Upper lobe of left lung (tissue), 6 donors: ENCODE measurements around the gene TMCC3. TPM values are rescaled to one million over a fixed set of nuclear protein-coding genes. Genes with fewer than 3 reads are reported as not detected.

Experiments
- ATAC-seq, 2 donors: fragments of 200-7000 bp; cut with Tn5 transposase; one replicate each; pipeline ENCODE4 v1.9.1; 2022; ENCODE audit warnings: mild to moderate bottlenecking in 2 of 2, moderate library complexity in 2 of 2; ENCODE audit not compliant: low FRiP score in 2 of 2
- DNase-seq, 2 donors: peaks; one replicate each; pipeline ENCODE4 v3.0.0-alpha.2; 2019 to 2020
- H3K27ac ChIP-seq, 4 donors: fragments of 200-600 bp; sonication (generic); one replicate each; pipeline ENCODE4 v1.5.1; 2016 to 2019
- H3K27me3 ChIP-seq, 4 donors: fragments of 200-600 bp; sonication (generic); one replicate each; pipeline ENCODE4 v1.5.1; 2017 to 2019
- H3K36me3 ChIP-seq, 4 donors: fragments of 200-600 bp; sonication (generic); one replicate each; pipeline ENCODE4 v1.5.1; 2016 to 2019
- H3K4me1 ChIP-seq, 4 donors: fragments of 200-600 bp; sonication (generic); one replicate each; pipeline ENCODE4 v1.5.1; 2018 to 2019
- H3K4me3 ChIP-seq, 4 donors: fragments of 200-600 bp; sonication (generic); one replicate each; pipeline ENCODE4 v1.5.1; 2017 to 2019; ENCODE audit warnings: mild to moderate bottlenecking in 2 of 4, moderate library complexity in 1 of 4
- H3K9me3 ChIP-seq, 4 donors: fragments of 200-600 bp; sonication (generic); one replicate each; pipeline ENCODE4 v1.5.1; 2018 to 2019
- CTCF ChIP-seq, 6 experiments: fragments of 450-650 bp in 4 of 6; fragments of 200-600 bp in 2 of 6; sonication (generic) in 2 of 6; IDR thresholded peaks; one replicate each; pipeline ENCODE4 v1.5.1; 2016 to 2019; ENCODE audit warnings: antibody characterized with exemption in 6 of 6
- EP300 ChIP-seq, 4 donors: sonication (generic); formaldehyde crosslinking; IDR thresholded peaks; one replicate each; pipeline ENCODE4 v1.5.1; 2017; ENCODE audit warnings: antibody characterized with exemption in 4 of 4, control low read depth in 2 of 4
- POLR2A ChIP-seq, 4 donors: fragments of 450-650 bp; IDR thresholded peaks; one replicate each; pipeline ENCODE4 v1.5.1; 2016 to 2017; ENCODE audit warnings: antibody characterized with exemption in 4 of 4, mild to moderate bottlenecking in 2 of 4
- POLR2AphosphoS5 ChIP-seq, 2 donors: sonication (generic); formaldehyde crosslinking; IDR thresholded peaks; one replicate each; pipeline ENCODE4 v1.5.1; 2017; ENCODE audit warnings: antibody characterized with exemption in 2 of 2
- WGBS, 2 donors: methylation state at CpG; one replicate each; pipeline ENCODE4 v1.1.5; 2017 to 2018; 5-methylcytosine and 5-hydroxymethylcytosine counted together
- total RNA-seq, 6 donors: library from RNA; depleted of rRNA in 4 of 6; stranded (reverse); fragments of >200 nt in 4 of 6; gene quantifications; one replicate each; pipeline versions ENCODE4 v1.1.0 to v1.2.1, GENCODE V29; 2016 to 2021
- donor health status: DM: no; HTN: no; CAD: no; lungs with moderate emphysema.
- donor health status: DM: no; HTN: yes; CAD: no; lungs with severe emphysema.

The TMCC3 gene
- total RNA-seq, 6 donors from 2014 or later = 5.4 to 17.4 (median 12.7) TPM

- Histone ChIP-seq H3K4me3 (peak overlapping the region in 2 of 4 donors; percentile 6 to 13), H3K27me3 (no peaks in the 10 kb centered on the region), H3K36me3 (no peaks in the 10 kb centered on the region), H3K27ac (peak overlapping the region in 1 of 4 donors; percentile 40), H3K4me1 (peaks cover 10 to 20% (median 15%) of the 10 kb centered on the region in 4 donors), H3K9me3 (no peaks in the 10 kb centered on the region)
- 13 to 27% methylated on average over 4 to 5 of the region's 5 CpGs for WGBS, 2 donors
- DNase-seq (no peak), ATAC-seq (peak; percentile 50 to 57)
- no peak for TF ChIP-seq EP300 (IDR thresholded peaks at IDR 0.05)
- TF ChIP-seq POLR2A (IDR thresholded peaks at IDR 0.05) = no peak
- peak in 1 of 2 donors; percentile 33 for TF ChIP-seq POLR2AphosphoS5 (IDR thresholded peaks at IDR 0.05)
Measured at GRCh38 chr12:94690198-94690771, 39.9 kb upstream of the TMCC3 start.

- Histone ChIP-seq H3K4me1 (peaks cover 10 to 20% (median 15%) of the 10 kb centered on the region in 4 donors), H3K9me3 (no peaks in the 10 kb centered on the region), H3K27ac (peak overlapping the region in 1 of 4 donors; percentile 40), H3K4me3 (peak overlapping the region in 2 of 4 donors; percentile 6 to 13), H3K27me3 (no peaks in the 10 kb centered on the region), H3K36me3 (no peaks in the 10 kb centered on the region)
- TF ChIP-seq EP300 (IDR thresholded peaks at IDR 0.05) = no peak
- TF ChIP-seq POLR2A (IDR thresholded peaks at IDR 0.05) = no peak
- no peak for TF ChIP-seq POLR2AphosphoS5 (IDR thresholded peaks at IDR 0.05)
- TF ChIP-seq CTCF (IDR thresholded peaks at IDR 0.05) = no peak
- 53 to 68% methylated on average over 8 to 9 of the region's 9 CpGs for whole genome bisulfite sequencing, 2 donors
- DNase-seq (no peak), ATAC-seq (peak; percentile 51)
Measured at GRCh38 chr12:94689646-94690036, 39.3 kb upstream of the TMCC3 start.

GRCh38 chr12:94689002-94689645 lies 38.8 kb upstream of the TMCC3 start:
- ATAC-seq (peak in 1 of 2 donors; percentile 74), DNase-seq (no peak)
- Histone ChIP-seq H3K9me3 (no peaks in the 10 kb centered on the region), H3K36me3 (no peaks in the 10 kb centered on the region), H3K27ac (peak overlapping the region in 1 of 4 donors; percentile 40), H3K4me1 (peaks cover 10 to 20% (median 15%) of the 10 kb centered on the region in 4 donors), H3K27me3 (no peaks in the 10 kb centered on the region), H3K4me3 (no peak overlapping the region)
- 64 to 66% methylated on average over 7 of the region's 7 CpGs for WGBS, 2 donors
- peak in 1 of 4 donors; percentile 7 for TF ChIP-seq POLR2A (IDR thresholded peaks at IDR 0.05)
- no peak for TF ChIP-seq EP300 (IDR thresholded peaks at IDR 0.05)

GRCh38 chr12:94687891-94688290 lies 37.5 kb upstream of the TMCC3 start:
- Histone ChIP-seq H3K36me3 (no peaks in the 10 kb centered on the region), H3K4me3 (no peak overlapping the region), H3K9me3 (no peaks in the 10 kb centered on the region), H3K27me3 (no peaks in the 10 kb centered on the region), H3K4me1 (peaks cover 10 to 20% (median 15%) of the 10 kb centered on the region in 4 donors), H3K27ac (no peak overlapping the region)
- DNase-seq (no peak), ATAC-seq (no peak)
- 81 to 94% methylated on average over 6 of the region's 6 CpGs for WGBS, 2 donors
- no peak for TF ChIP-seq EP300 (IDR thresholded peaks at IDR 0.05)
- no peak for TF ChIP-seq POLR2AphosphoS5 (IDR thresholded peaks at IDR 0.05)

GRCh38 chr12:94686834-94687628 lies 36.7 kb upstream of the TMCC3 start:
- no peak for ATAC-seq
- no peak overlapping the region for H3K27ac ChIP-seq
- H3K36me3 ChIP-seq = no peaks in the 10 kb centered on the region
- TF ChIP-seq POLR2A (IDR thresholded peaks at IDR 0.05) = no peak
- TF ChIP-seq POLR2AphosphoS5 (IDR thresholded peaks at IDR 0.05) = no peak
- WGBS, 2 donors = 49 to 63% methylated on average over 6 of the region's 6 CpGs
- H3K4me1 ChIP-seq = peaks cover 10 to 20% (median 15%) of the 10 kb centered on the region in 4 donors
- no peaks in the 10 kb centered on the region for H3K27me3 ChIP-seq
- H3K4me3 ChIP-seq = no peak overlapping the region
- no peaks in the 10 kb centered on the region for H3K9me3 ChIP-seq
- no peak for DNase-seq

GRCh38 chr12:94684416-94685142 lies 34.2 kb upstream of the TMCC3 start:
- H3K27ac ChIP-seq = no peak overlapping the region
- WGBS, 2 donors = 91 to 96% methylated on average over 7 of the region's 7 CpGs
- DNase-seq = no peak

More at GRCh38 chr12:94684416-94685142, 34.2 kb upstream of the TMCC3 start:
- H3K4me1 ChIP-seq = peaks cover 0 to 6% (median 3%) of the 10 kb centered on the region in 4 donors
- no peak for ATAC-seq
- no peaks in the 10 kb centered on the region for H3K9me3 ChIP-seq
- H3K36me3 ChIP-seq = no peaks in the 10 kb centered on the region
- TF ChIP-seq POLR2AphosphoS5 (IDR thresholded peaks at IDR 0.05) (no peak), POLR2A (IDR thresholded peaks at IDR 0.05) (no peak), EP300 (IDR thresholded peaks at IDR 0.05) (no peak), CTCF (IDR thresholded peaks at IDR 0.05) (no peak)
- H3K4me3 ChIP-seq = no peak overlapping the region
- no peaks in the 10 kb centered on the region for H3K27me3 ChIP-seq
